ENCODE results near the gene SCN9A.
"Not testable (repeated sequence)": the region's sequence is repeated elsewhere in the genome, so short reads cannot be mapped to it uniquely, and the experiment has no call there.

SCN9A gene

GRCh38 chr2:166411473-166412230 lies 35.9 kb upstream of the SCN9A start:
- no peak overlapping the region for H3K4me3 ChIP-seq (ENCODE audit: low read depth, low read length)
- no peak for TF ChIP-seq CTCF (IDR thresholded peaks at IDR 0.05; ENCODE audit: borderline replicate concordance, insufficient read depth, low read depth, low read length)

GRCh38 chr2:166410828-166411472 lies 35.2 kb upstream of the SCN9A start:
- H3K4me3 ChIP-seq (ENCODE audit: low read depth, low read length), result no peak overlapping the region
- TF ChIP-seq CTCF (IDR thresholded peaks at IDR 0.05; ENCODE audit: borderline replicate concordance, insufficient read depth, low read depth, low read length), result no peak

- H3K4me3 ChIP-seq (ENCODE audit: low read depth, low read length), result not testable (repeated sequence)
Observed at GRCh38 chr2:166407746-166408145, 32.0 kb upstream of the SCN9A start.

- TF ChIP-seq CTCF (IDR thresholded peaks at IDR 0.05; ENCODE audit: borderline replicate concordance, insufficient read depth, low read depth, low read length), result no peak
- no peak overlapping the region for H3K4me3 ChIP-seq (ENCODE audit: low read depth, low read length)
Observed at GRCh38 chr2:166406374-166406773, 30.6 kb upstream of the SCN9A start.

GRCh38 chr2:166405569-166405926 lies 29.8 kb upstream of the SCN9A start:
- TF ChIP-seq CTCF (IDR thresholded peaks at IDR 0.05; ENCODE audit: borderline replicate concordance, insufficient read depth, low read depth, low read length), result no peak
- no peak overlapping the region for H3K4me3 ChIP-seq (ENCODE audit: low read depth, low read length)

GRCh38 chr2:166404831-166405568 lies 29.3 kb upstream of the SCN9A start:
- TF ChIP-seq CTCF (IDR thresholded peaks at IDR 0.05; ENCODE audit: borderline replicate concordance, insufficient read depth, low read depth, low read length), result no peak

GRCh38 chr2:166394245-166394644 lies 18.5 kb upstream of the SCN9A start:
- H3K4me3 ChIP-seq (ENCODE audit: low read depth, low read length), result no peak overlapping the region
- TF ChIP-seq CTCF (IDR thresholded peaks at IDR 0.05; ENCODE audit: borderline replicate concordance, insufficient read depth, low read depth, low read length), result no peak

More at GRCh38 chr2:166404831-166405568, 29.3 kb upstream of the SCN9A start:
- H3K4me3 ChIP-seq (ENCODE audit: low read depth, low read length), result no peak overlapping the region
